ENCODE measurements around the gene MMP3. TPM values are rescaled to one million over a fixed set of nuclear protein-coding genes. Genes with fewer than 3 reads are reported as not detected.

The MMP3 gene
- total RNA-seq, 1 donor from 2014 or later = not detected

DNA sequence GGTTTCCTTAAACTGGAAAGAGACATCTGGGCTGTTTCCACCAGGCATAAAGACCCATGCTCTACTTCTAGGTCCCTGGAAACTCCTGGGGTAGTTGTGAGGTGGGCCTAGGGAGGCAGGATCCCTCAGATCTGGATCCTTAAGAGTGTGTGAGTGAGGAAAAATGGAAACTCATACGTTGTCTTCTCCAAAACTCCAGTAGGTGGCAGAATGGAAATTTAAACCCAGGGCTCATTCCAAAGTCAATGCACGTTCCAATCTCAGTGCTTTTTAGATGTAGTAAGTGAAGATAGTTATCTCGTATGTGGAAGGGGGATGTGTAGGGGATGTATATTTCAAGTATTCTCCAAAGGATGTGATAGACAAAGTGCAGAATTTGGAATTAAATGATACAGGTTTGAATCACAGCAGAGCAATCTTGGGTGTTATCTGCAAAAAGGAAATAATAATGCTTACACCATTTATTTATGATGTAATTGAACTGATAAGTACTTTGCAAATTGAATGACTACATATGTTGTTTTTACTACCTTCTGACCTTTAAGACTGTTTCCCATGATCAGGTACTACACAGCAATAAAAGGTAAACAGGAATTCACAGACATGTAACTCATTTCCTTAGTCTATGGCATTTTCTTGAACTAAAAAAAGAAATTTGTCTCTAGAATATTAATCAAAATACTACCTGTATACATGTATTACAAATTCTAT lies 32.3 kb downstream of the MMP3 start:
- DNase-seq (ENCODE audit: low read depth, low spot score) = peak; percentile 3
- TF ChIP-seq, protein P1, sequence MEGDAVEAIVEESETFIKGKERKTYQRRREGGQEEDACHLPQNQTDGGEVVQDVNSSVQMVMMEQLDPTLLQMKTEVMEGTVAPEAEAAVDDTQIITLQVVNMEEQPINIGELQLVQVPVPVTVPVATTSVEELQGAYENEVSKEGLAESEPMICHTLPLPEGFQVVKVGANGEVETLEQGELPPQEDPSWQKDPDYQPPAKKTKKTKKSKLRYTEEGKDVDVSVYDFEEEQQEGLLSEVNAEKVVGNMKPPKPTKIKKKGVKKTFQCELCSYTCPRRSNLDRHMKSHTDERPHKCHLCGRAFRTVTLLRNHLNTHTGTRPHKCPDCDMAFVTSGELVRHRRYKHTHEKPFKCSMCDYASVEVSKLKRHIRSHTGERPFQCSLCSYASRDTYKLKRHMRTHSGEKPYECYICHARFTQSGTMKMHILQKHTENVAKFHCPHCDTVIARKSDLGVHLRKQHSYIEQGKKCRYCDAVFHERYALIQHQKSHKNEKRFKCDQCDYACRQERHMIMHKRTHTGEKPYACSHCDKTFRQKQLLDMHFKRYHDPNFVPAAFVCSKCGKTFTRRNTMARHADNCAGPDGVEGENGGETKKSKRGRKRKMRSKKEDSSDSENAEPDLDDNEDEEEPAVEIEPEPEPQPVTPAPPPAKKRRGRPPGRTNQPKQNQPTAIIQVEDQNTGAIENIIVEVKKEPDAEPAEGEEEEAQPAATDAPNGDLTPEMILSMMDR (conservative IDR thresholded peaks at IDR 0.05) = peak; percentile 61
- Mint-ChIP-seq H3K4me1 (no peaks in the 10 kb centered on the region), H3K27me3 (ENCODE audit: low read depth) (no peaks in the 10 kb centered on the region), H3K9me3 (peaks cover 4% of the 10 kb centered on the region), H3K27ac (ENCODE audit: unreplicated experiment) (no peak overlapping the region), H3K36me3 (ENCODE audit: low read depth) (no peaks in the 10 kb centered on the region), H3K4me3 (no peak overlapping the region)

DNA sequence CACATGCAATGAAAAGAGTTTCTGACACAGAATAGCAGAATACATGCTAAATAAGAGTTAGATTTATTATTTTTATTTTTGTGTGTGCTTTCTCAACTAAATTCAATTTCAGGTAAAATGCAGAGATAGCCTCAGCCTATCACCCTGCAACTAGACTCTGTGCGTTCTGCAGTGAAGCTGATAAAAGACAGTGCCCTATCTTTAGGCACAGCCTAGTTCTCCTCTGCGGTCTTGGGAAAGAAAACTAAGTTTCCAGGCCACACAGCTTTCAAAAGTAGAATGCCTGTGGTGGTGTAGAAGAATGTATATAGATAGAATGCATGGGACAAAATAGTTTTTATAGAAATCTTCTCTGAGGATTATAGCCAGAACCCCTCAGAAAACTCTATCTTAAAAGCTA lies 33.4 kb downstream of the MMP3 start:
- Mint-ChIP-seq H3K27me3 (ENCODE audit: low read depth) (no peaks in the 10 kb centered on the region), H3K4me1 (no peaks in the 10 kb centered on the region), H3K27ac (ENCODE audit: unreplicated experiment) (no peak overlapping the region), H3K4me3 (no peak overlapping the region), H3K36me3 (ENCODE audit: low read depth) (no peaks in the 10 kb centered on the region), H3K9me3 (peaks cover 4% of the 10 kb centered on the region)
- TF ChIP-seq, protein P1 (conservative IDR thresholded peaks at IDR 0.05) = no peak
- no peak for DNase-seq (ENCODE audit: low read depth, low spot score)

DNA sequence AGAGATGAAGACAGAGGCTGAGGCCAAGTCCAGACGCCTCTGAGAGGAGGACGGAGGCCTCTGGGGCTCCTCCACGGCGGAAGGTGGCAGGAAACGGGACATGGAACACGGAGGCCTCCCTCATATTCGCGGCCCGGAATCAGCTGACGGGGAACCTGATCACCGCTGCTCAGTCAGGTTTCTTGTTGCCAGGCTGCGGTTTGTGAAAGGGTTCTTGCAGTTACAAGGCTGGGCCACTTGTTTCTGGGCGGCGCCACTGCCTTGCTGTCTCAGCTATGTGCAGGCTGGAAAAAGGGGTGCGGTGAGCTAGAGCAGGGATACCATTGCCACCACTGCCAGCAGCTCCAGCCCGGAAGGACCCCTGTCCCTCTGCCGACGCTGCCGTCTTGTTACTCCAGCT lies 35.5 kb downstream of the MMP3 start:
- no peak overlapping the region for H3K27ac Mint-ChIP-seq (ENCODE audit: unreplicated experiment)
- peak; percentile 12 for DNase-seq (ENCODE audit: low read depth, low spot score)
- TF ChIP-seq, protein P1 (conservative IDR thresholded peaks at IDR 0.05) = peak; percentile 51
- H3K4me1 Mint-ChIP-seq = no peaks in the 10 kb centered on the region
- H3K36me3 Mint-ChIP-seq (ENCODE audit: low read depth) = no peaks in the 10 kb centered on the region
- no peaks in the 10 kb centered on the region for H3K27me3 Mint-ChIP-seq (ENCODE audit: low read depth)
- no peaks in the 10 kb centered on the region for H3K9me3 Mint-ChIP-seq
- H3K4me3 Mint-ChIP-seq = no peak overlapping the region

DNA sequence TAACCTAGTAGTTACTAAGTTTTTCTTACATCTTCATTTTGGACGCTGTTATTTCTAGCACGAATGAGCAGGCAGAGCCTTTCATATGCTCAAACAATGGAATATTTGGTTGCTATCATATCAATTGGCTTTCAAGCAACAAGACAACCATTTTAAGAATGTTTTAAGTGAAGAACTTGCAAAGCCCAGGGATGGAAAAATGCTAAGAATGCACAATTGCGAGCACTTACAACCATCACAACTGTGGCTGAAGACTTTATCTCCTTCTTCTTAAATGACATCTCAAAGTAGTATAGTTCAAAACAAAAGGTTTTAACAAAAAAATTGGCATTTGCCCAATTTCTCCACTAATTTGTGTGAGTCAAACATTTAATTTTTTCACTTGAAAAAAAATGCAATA lies 37.1 kb downstream of the MMP3 start:
- TF ChIP-seq, protein P1 (conservative IDR thresholded peaks at IDR 0.05) = no peak
- H3K36me3 Mint-ChIP-seq (ENCODE audit: low read depth) = no peaks in the 10 kb centered on the region
- no peak overlapping the region for H3K4me3 Mint-ChIP-seq
- H3K9me3 Mint-ChIP-seq = no peaks in the 10 kb centered on the region
- DNase-seq (ENCODE audit: low read depth, low spot score) = no peak
- H3K4me1 Mint-ChIP-seq = no peaks in the 10 kb centered on the region
- H3K27me3 Mint-ChIP-seq (ENCODE audit: low read depth) = no peaks in the 10 kb centered on the region
- no peak overlapping the region for H3K27ac Mint-ChIP-seq (ENCODE audit: unreplicated experiment)

DNA sequence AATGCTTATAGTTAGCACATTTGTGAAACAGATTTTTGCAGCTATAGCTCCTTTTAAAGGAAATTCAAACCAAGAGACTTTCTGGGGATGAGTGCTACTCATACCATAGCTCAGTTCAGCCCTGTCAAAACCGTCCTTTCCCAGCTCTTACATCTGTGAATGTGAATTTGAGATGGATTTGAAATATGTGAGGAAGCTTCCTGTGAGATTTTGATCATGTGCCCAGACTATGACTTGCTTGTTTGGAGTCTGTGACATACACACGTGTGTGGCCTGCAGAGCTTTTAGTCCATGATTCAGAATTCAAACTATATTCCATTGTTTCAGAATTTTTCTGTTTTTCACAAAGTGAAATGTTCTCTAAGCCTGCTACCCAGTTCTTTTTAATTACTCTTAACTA lies 41.1 kb downstream of the MMP3 start:
- H3K36me3 Mint-ChIP-seq (ENCODE audit: low read depth) = no peaks in the 10 kb centered on the region
- no peak overlapping the region for H3K27ac Mint-ChIP-seq (ENCODE audit: unreplicated experiment)
- no peaks in the 10 kb centered on the region for H3K27me3 Mint-ChIP-seq (ENCODE audit: low read depth)
- TF ChIP-seq, protein P1 (conservative IDR thresholded peaks at IDR 0.05) = no peak
- H3K9me3 Mint-ChIP-seq = no peaks in the 10 kb centered on the region
- H3K4me3 Mint-ChIP-seq = no peak overlapping the region
- no peak for DNase-seq (ENCODE audit: low read depth, low spot score)
- no peaks in the 10 kb centered on the region for H3K4me1 Mint-ChIP-seq
